A549 (cell line): ENCODE results near the gene CCDC30. TPM values are rescaled to one million over a fixed set of nuclear protein-coding genes. Genes with fewer than 3 reads are reported as not detected.

ENCODE experiments used
- ATAC-seq, 2 experiments: fragments of 200-7000 bp in 1 of 2; fragments of >200 bp in 1 of 2; cut with Nextera tagmentation in 1 of 2; cut with Tn5 transposase in 1 of 2; 3 replicates each; pipeline versions ENCODE4 v1.8.0 to v1.9.1; 2018 to 2020; ENCODE audit warnings: mild to moderate bottlenecking in 1 of 2, moderate library complexity in 1 of 2
- CTCF ChIA-PET: fragments of 300-600 bp; sonication (Branson Sonifier 250); formaldehyde crosslinking; extraction: SDS; loops from one replicate; lab custom pipeline; 2021; ENCODE audit warnings: antibody characterized with exemption, inconsistent platforms; lab: Yijun Ruan, JAX
- POLR2A ChIA-PET: fragments of 350-600 bp; formaldehyde crosslinking; extraction: SDS; loops from one replicate; lab custom pipeline; 2021; ENCODE audit warnings: antibody characterized with exemption, inconsistent platforms; lab: Yijun Ruan, JAX
- DNase-seq, 2 experiments: peaks; one replicate each; pipeline versions ENCODE4 v3.0.0 to v3.0.0-alpha.2; 2011 to 2016; ENCODE audit warnings: low read depth in 1 of 2, low spot score in 1 of 2
- FAIRE-seq: peaks from 2 replicates; lab custom pipeline; 2011; peaks lifted over from hg19 to GRCh38; lab: Jason Lieb, UNC
- H3K27ac ChIP-seq, 2 experiments: fragments of >200 bp; sonication (Bioruptor Twin); formaldehyde crosslinking; 3 replicates each; pipeline ENCODE4 v1.5.1; 2016 to 2017
- H3K4me1 ChIP-seq: fragments of >200 bp; sonication (Bioruptor Twin); formaldehyde crosslinking; 3 replicates; pipeline ENCODE4 v1.6.1; 2016
- H3K4me2 ChIP-seq: fragments of >200 bp; sonication (Bioruptor Twin); formaldehyde crosslinking; 3 replicates; pipeline ENCODE4 v1.6.1; 2016
- H3K4me3 ChIP-seq: fragments of >200 bp; sonication (Bioruptor Twin); formaldehyde crosslinking; 3 replicates; pipeline ENCODE4 v1.5.1; 2016
- H3K9me3 ChIP-seq: fragments of >200 bp; sonication (Bioruptor Twin); formaldehyde crosslinking; 3 replicates; pipeline ENCODE4 v1.6.1; 2016
- ATOH8 ChIP-seq: fragments of 250-450 bp; sonication (Bioruptor Pico); IDR thresholded peaks from 2 replicates; pipeline ENCODE4 v1.5.0; 2020; ENCODE audit warnings: low read depth, mild to moderate bottlenecking, moderate library complexity
- BCL3 ChIP-seq: fragments of >200 bp; sonication (Bioruptor Twin); formaldehyde crosslinking; IDR thresholded peaks from 3 replicates; pipeline ENCODE4 v1.6.1; 2016
- BHLHE40 ChIP-seq: IDR thresholded peaks from 2 replicates; pipeline ENCODE4 v1.6.1; 2012; ENCODE audit warnings: low read depth, low read length, inconsistent platforms
- FOSB ChIP-seq: fragments of 250-450 bp; sonication (Bioruptor Pico); IDR thresholded peaks from 2 replicates; pipeline ENCODE4 v1.5.0; 2020; ENCODE audit warnings: mild to moderate bottlenecking, moderate library complexity
- FOSL2 ChIP-seq, 2 experiments: fragments of 450-650 bp in 1 of 2; fragments of >200 bp in 1 of 2; sonication (Bioruptor Twin) in 1 of 2; formaldehyde crosslinking; IDR thresholded peaks; 2 replicates each; pipeline versions ENCODE4 v1.5.0 to v1.6.1; 2016 to 2020; ENCODE audit warnings: mild to moderate bottlenecking in 1 of 2, moderate library complexity in 1 of 2
- GATA3 ChIP-seq: IDR thresholded peaks from 2 replicates; pipeline ENCODE4 v1.6.1; 2012; ENCODE audit warnings: borderline replicate concordance
- HDAC2 ChIP-seq: fragments of 200-600 bp; sonication (generic); IDR thresholded peaks from 2 replicates; pipeline ENCODE4 v1.6.1; 2016
- HES2 ChIP-seq: fragments of >200 bp; sonication (Bioruptor Twin); formaldehyde crosslinking; IDR thresholded peaks from 2 replicates; pipeline ENCODE4 v1.6.1; 2016
- HMGXB4 ChIP-seq: fragments of 250-450 bp; sonication (Bioruptor Pico); IDR thresholded peaks from 2 replicates; pipeline ENCODE4 v1.5.0; 2021; ENCODE audit warnings: mild to moderate bottlenecking, moderate library complexity, borderline replicate concordance
- HOXB13 ChIP-seq: fragments of 250-450 bp; sonication (Bioruptor Pico); IDR thresholded peaks from 2 replicates; pipeline ENCODE4 v1.5.0; 2020; ENCODE audit warnings: low read depth, mild to moderate bottlenecking, moderate library complexity
- HOXB5 ChIP-seq: fragments of 250-450 bp; sonication (Bioruptor Pico); IDR thresholded peaks from 2 replicates; pipeline ENCODE4 v1.5.0; 2020; ENCODE audit warnings: mild to moderate bottlenecking, moderate library complexity
- KDM5A ChIP-seq: fragments of 200-600 bp; sonication (generic); IDR thresholded peaks from 2 replicates; pipeline ENCODE4 v1.6.1; 2016; ENCODE audit warnings: antibody characterized with exemption, mild to moderate bottlenecking
- MAFK ChIP-seq: fragments of 450-650 bp; IDR thresholded peaks from 2 replicates; pipeline ENCODE4 v1.6.1; 2014; ENCODE audit not compliant: partially characterized antibody
- MAZ ChIP-seq: fragments of 150-350 bp; IDR thresholded peaks from 2 replicates; pipeline ENCODE4 v1.6.1; 2014; ENCODE audit warnings: antibody characterized with exemption, low read depth, low read length, borderline replicate concordance
- MYC ChIP-seq: IDR thresholded peaks from 2 replicates; pipeline ENCODE4 v1.6.1; 2012; ENCODE audit warnings: mild to moderate bottlenecking, inconsistent platforms, low read length, improper control_type of control experiment, borderline replicate concordance
- NFE2L2 ChIP-seq: fragments of 150-350 bp; conservative IDR thresholded peaks from 2 replicates; pipeline ENCODE4 v1.6.1; 2014; ENCODE audit warnings: low read length
- PHF8 ChIP-seq: fragments of 200-600 bp; sonication (generic); IDR thresholded peaks from 2 replicates; pipeline ENCODE4 v1.6.1; 2016; ENCODE audit warnings: low read depth, mild to moderate bottlenecking, antibody characterized with exemption, moderate library complexity, borderline replicate concordance
- RCOR1 ChIP-seq: fragments of 150-350 bp; IDR thresholded peaks from 2 replicates; pipeline ENCODE4 v1.6.1; 2014; ENCODE audit warnings: antibody characterized with exemption, low read length, low read depth
- RFX5 ChIP-seq: fragments of 450-650 bp; IDR thresholded peaks from 2 replicates; pipeline ENCODE4 v1.7.1; 2014; ENCODE audit warnings: antibody characterized with exemption, mild to moderate bottlenecking, moderate library complexity
- RNF2 ChIP-seq: fragments of 200-600 bp; sonication (generic); IDR thresholded peaks from 2 replicates; pipeline ENCODE4 v1.6.1; 2016; ENCODE audit warnings: low read depth, mild to moderate bottlenecking, antibody characterized with exemption, moderate library complexity, borderline replicate concordance
- SREBF2 ChIP-seq: fragments of 450-650 bp; IDR thresholded peaks from 2 replicates; pipeline ENCODE4 v1.6.1; 2014; ENCODE audit warnings: mild to moderate bottlenecking, moderate library complexity
- USF2 ChIP-seq: fragments of 450-650 bp; IDR thresholded peaks from 2 replicates; pipeline ENCODE4 v1.6.1; 2014; ENCODE audit warnings: antibody characterized with exemption
- ZC3H11A ChIP-seq: fragments of 450-650 bp; IDR thresholded peaks from 2 replicates; pipeline ENCODE4 v1.6.1; 2014; ENCODE audit warnings: antibody characterized with exemption, mild to moderate bottlenecking
- ZFP36 ChIP-seq: fragments of 450-650 bp; IDR thresholded peaks from 2 replicates; pipeline ENCODE4 v1.6.1; 2014; ENCODE audit warnings: borderline replicate concordance; ENCODE audit not compliant: partially characterized antibody
- ZSCAN20 ChIP-seq: fragments of 250-450 bp; sonication (Bioruptor Pico); IDR thresholded peaks from 2 replicates; pipeline ENCODE4 v1.8.0; 2022; ENCODE audit warnings: mild to moderate bottlenecking, moderate library complexity
- WGBS: methylation state at CpG from one replicate; pipeline ENCODE4 v1.1.6; 2017; ENCODE audit errors: missing lambda C conversion rate; 5-methylcytosine and 5-hydroxymethylcytosine counted together
- polyA plus RNA-seq, 4 experiments: library from polyadenylated mRNA; depleted of rRNA in 3 of 4; stranded (reverse); fragments of >200 nt; fragmentation: RNase III in 1 of 4; extraction: RNeasy Plus Mini Kit Qiagen cat#74134 plus additional on column Dnase treatment in 1 of 4; gene quantifications; 2 replicates in 3 of 4; 3 replicates in 1 of 4; pipeline ENCODE4 v1.2.3, GENCODE V29; 2011 to 2017

CCDC30 gene
- polyA plus RNA-seq, 2 of the 4 experiments (the other 2 are of a cell fraction): 0.75 to 1.6 TPM

- TF ChIP-seq BCL3 (no peak), HMGXB4 (CRISPR knock-in tag) (no peak), KDM5A (no peak), RFX5 (no peak), HOXB5 (CRISPR knock-in tag) (no peak), HES2 (no peak), HOXB13 (CRISPR knock-in tag) (no peak)
Measured at GRCh38 chr1:42431514-42431913, 31.6 kb upstream of the CCDC30 start (continued).

- TF ChIP-seq USF2 (no peak), HDAC2 (no peak), ZC3H11A (no peak), FOSB (no peak), BHLHE40 (no peak), RCOR1 (no peak), ZFP36 (no peak), GATA3 (no peak), FOSL2 (IDR thresholded peaks at IDR 0.05) (no peak), FOSL2 (CRISPR knock-in tag; IDR thresholded peaks at IDR 0.05) (no peak)
- H3K9me3 ChIP-seq: no peaks in the 10 kb centered on the region
- no peak overlapping the region for H3K4me2 ChIP-seq
- POLR2A ChIA-PET: no interaction called here
- 88% methylated on average over 4 of the region's 4 CpGs for WGBS
- no peak overlapping the region for H3K27ac ChIP-seq
- no peaks in the 10 kb centered on the region for H3K4me1 ChIP-seq
- H3K4me3 ChIP-seq: no peak overlapping the region
- DNase-seq (no peak), ATAC-seq (no peak), FAIRE-seq (no peak)
- CTCF ChIA-PET: interaction anchor here (0.9 kb wide), 1 partner anchor 12 kb away, joined by 3 read pairs; no protein-coding TSS in a partner anchor
Measured at GRCh38 chr1:42432714-42433113, 30.4 kb upstream of the CCDC30 start.

GRCh38 chr1:42433369-42433768, 29.7 kb upstream of the CCDC30 start:
- H3K4me3 ChIP-seq: no peak overlapping the region
- no peak for DNase-seq

More at GRCh38 chr1:42433369-42433768, 29.7 kb upstream of the CCDC30 start:
- Histone ChIP-seq H3K4me1 (no peaks in the 10 kb centered on the region), H3K9me3 (no peaks in the 10 kb centered on the region), H3K27ac (no peak overlapping the region), H3K4me2 (no peak overlapping the region)
- POLR2A ChIA-PET: no interaction called here
- WGBS: 91% methylated on average over 6 of the region's 6 CpGs
- ATAC-seq: no peak
- TF ChIP-seq MAFK (no peak), PHF8 (no peak), ATOH8 (CRISPR knock-in tag) (no peak), NFE2L2 (no peak), RCOR1 (no peak), SREBF2 (no peak), RNF2 (no peak), MAZ (no peak), ZSCAN20 (CRISPR knock-in tag) (no peak), MYC (no peak)
- TF ChIP-seq, all 56 proteins: peak for 0
- CTCF ChIA-PET: interaction anchor here (0.9 kb wide), 1 partner anchor 13 kb away, joined by 3 read pairs; no protein-coding TSS in a partner anchor
- no peak for FAIRE-seq
